IMR-90 (cell line): Measurements from ENCODE around the gene IL23A. TPM values are rescaled to one million over a fixed set of nuclear protein-coding genes. Genes with fewer than 3 reads are reported as not detected.
A peak's percentile ranks its signal among the peaks of the same experiment; 100 is the strongest.

Experiments
- ATAC-seq: fragments of 200-7000 bp; cut with Tn5 transposase; 2 replicates; pipeline ENCODE4 v1.9.1; 2020; ENCODE audit warnings: low read depth, mild to moderate bottlenecking, moderate library complexity
- BruUV-seq: library from RNA; stranded (reverse); fragments of 400-500 nt; replicated peaks from 2 replicates; lab custom pipeline; 2021; lab: Mats Ljungman, UMichigan
- CTCF ChIA-PET: fragments of 300-600 bp; formaldehyde crosslinking; extraction: SDS; loops from one replicate; lab custom pipeline; 2021; ENCODE audit warnings: antibody characterized with exemption; lab: Yijun Ruan, JAX
- POLR2A ChIA-PET: fragments of 300-600 bp; sonication (Branson Sonifier 250); formaldehyde crosslinking; loops from one replicate; lab custom pipeline; 2022; ENCODE audit warnings: antibody characterized with exemption; ENCODE audit not compliant: unreplicated experiment; lab: Charles Lee
- DNase-seq: peaks from one replicate; pipeline ENCODE4 v3.0.0; 2013
- H2AFZ ChIP-seq: replicated peaks from 2 replicates; pipeline ENCODE3; 2013; ENCODE audit warnings: low read length, mild to moderate bottlenecking; ENCODE audit not compliant: poor library complexity
- H2AK5ac ChIP-seq: 2 replicates; pipeline ENCODE4 v1.6.1; 2013; ENCODE audit warnings: low read depth, low read length, inconsistent platforms
- H2AK9ac ChIP-seq: replicated peaks from 2 replicates; pipeline ENCODE3; 2013; ENCODE audit warnings: mild to moderate bottlenecking, low read depth, low read length, moderate library complexity; ENCODE audit not compliant: poor library complexity
- H2BK120ac ChIP-seq: 2 replicates; pipeline ENCODE4 v1.6.1; 2013; ENCODE audit warnings: low read depth, low read length, inconsistent platforms
- H2BK15ac ChIP-seq: 3 replicates; pipeline ENCODE4 v1.6.1; 2013; ENCODE audit warnings: low read depth, low read length, inconsistent platforms
- H2BK20ac ChIP-seq: 2 replicates; pipeline ENCODE4 v1.6.1; 2013; ENCODE audit warnings: low read depth, mild to moderate bottlenecking, inconsistent platforms, low read length, moderate library complexity
- H2BK5ac ChIP-seq: 2 replicates; pipeline ENCODE4 v1.6.1; 2013; ENCODE audit warnings: mild to moderate bottlenecking, low read depth, low read length, inconsistent platforms; ENCODE audit not compliant: poor library complexity, severe bottlenecking
- H3K14ac ChIP-seq: replicated peaks from 2 replicates; pipeline ENCODE4 v1.6.1; 2013; ENCODE audit warnings: low read depth, low read length, inconsistent platforms
- H3K18ac ChIP-seq: 2 replicates; pipeline ENCODE4 v1.6.1; 2013; ENCODE audit warnings: low read depth, low read length, control low read depth
- H3K23ac ChIP-seq: 2 replicates; pipeline ENCODE4 v1.6.1; 2013; ENCODE audit warnings: low read depth, low read length, inconsistent platforms
- H3K27ac ChIP-seq: 2 replicates; pipeline ENCODE4 v1.5.1; 2013; ENCODE audit warnings: mild to moderate bottlenecking, control low read depth, low read length; ENCODE audit not compliant: insufficient read depth
- H3K27me3 ChIP-seq: 2 replicates; pipeline ENCODE4 v1.6.1; 2013; ENCODE audit warnings: low read length; ENCODE audit not compliant: control insufficient read depth, insufficient read depth
- H3K36me3 ChIP-seq: 2 replicates; pipeline ENCODE4 v1.6.1; 2013; ENCODE audit warnings: low read length, mixed read lengths; ENCODE audit not compliant: control insufficient read depth, insufficient read depth
- H3K4ac ChIP-seq: 2 replicates; pipeline ENCODE4 v1.6.1; 2013; ENCODE audit warnings: low read depth, low read length, inconsistent platforms
- H3K4me1 ChIP-seq: 2 replicates; pipeline ENCODE4 v1.6.1; 2013; ENCODE audit warnings: low read length, mixed read lengths; ENCODE audit not compliant: control insufficient read depth, insufficient read depth
- H3K4me2 ChIP-seq: 2 replicates; pipeline ENCODE4 v1.6.1; 2013; ENCODE audit warnings: low read depth, mild to moderate bottlenecking, control low read depth, low read length, moderate library complexity
- H3K4me3 ChIP-seq: 2 replicates; pipeline ENCODE4 v1.5.1; 2013; ENCODE audit warnings: low read depth, mild to moderate bottlenecking, control low read depth, low read length, moderate library complexity; ENCODE audit not compliant: insufficient read depth
- H3K56ac ChIP-seq: 2 replicates; pipeline ENCODE4 v1.6.1; 2013; ENCODE audit warnings: low read length, inconsistent platforms; ENCODE audit not compliant: insufficient read depth; ENCODE audit errors: extremely low read depth
- H3K79me1 ChIP-seq, 2 experiments: 2 replicates each; pipeline ENCODE4 v1.6.1; 2013; ENCODE audit warnings: low read length in 2 of 2, inconsistent platforms in 1 of 2, low read depth in 1 of 2
- H3K9ac ChIP-seq: 2 replicates; pipeline ENCODE4 v1.6.1; 2013; ENCODE audit warnings: low read depth, low read length, control low read depth
- H3K9me1 ChIP-seq: 2 replicates; pipeline ENCODE4 v1.6.1; 2013; ENCODE audit warnings: low read length, inconsistent platforms; ENCODE audit not compliant: insufficient read depth
- H3K9me3 ChIP-seq: 2 replicates; pipeline ENCODE4 v1.6.1; 2013; ENCODE audit warnings: low read length; ENCODE audit not compliant: control insufficient read depth, insufficient read depth
- H4K20me1 ChIP-seq: 2 replicates; pipeline ENCODE4 v1.6.1; 2013; ENCODE audit warnings: low read length, inconsistent platforms; ENCODE audit not compliant: insufficient read depth
- H4K5ac ChIP-seq: 2 replicates; pipeline ENCODE4 v1.6.1; 2013; ENCODE audit warnings: mild to moderate bottlenecking, low read depth, low read length, control low read depth
- H4K8ac ChIP-seq, 2 experiments: 2 replicates each; pipeline ENCODE4 v1.6.1; 2013; ENCODE audit warnings: low read depth in 2 of 2, low read length in 2 of 2, control low read depth in 1 of 2, inconsistent platforms in 1 of 2
- H4K91ac ChIP-seq: 2 replicates; pipeline ENCODE4 v1.6.1; 2013; ENCODE audit warnings: low read depth, low read length, inconsistent platforms; ENCODE audit not compliant: insufficient read depth
- BHLHE40 ChIP-seq: fragments of 150-350 bp; IDR thresholded peaks from 2 replicates; pipeline ENCODE4 v1.6.1; 2016; ENCODE audit warnings: mild to moderate bottlenecking, low read depth, low read length
- CEBPB ChIP-seq: IDR thresholded peaks from 2 replicates; pipeline ENCODE4 v1.6.1; 2012; ENCODE audit warnings: low read depth, low read length, improper control_type of control experiment
- CHD1 ChIP-seq: IDR thresholded peaks from 2 replicates; pipeline ENCODE4 v1.6.1; 2012; ENCODE audit warnings: low read depth, low read length, improper control_type of control experiment
- FOS ChIP-seq: fragments of 150-350 bp; IDR thresholded peaks from 2 replicates; pipeline ENCODE4 v1.6.1; 2016; ENCODE audit warnings: low read depth, low read length
- MAFK ChIP-seq: IDR thresholded peaks from 2 replicates; pipeline ENCODE4 v1.6.1; 2012; ENCODE audit warnings: low read depth, low read length, improper control_type of control experiment
- NFE2L2 ChIP-seq: fragments of 150-350 bp; IDR thresholded peaks from 2 replicates; pipeline ENCODE4 v1.6.1; 2016; ENCODE audit warnings: low read depth, mild to moderate bottlenecking, low read length
- POLR2A ChIP-seq: IDR thresholded peaks from 2 replicates; pipeline ENCODE4 v1.6.1; 2012; ENCODE audit warnings: mild to moderate bottlenecking, low read depth, low read length
- RAD21 ChIP-seq: IDR thresholded peaks from 2 replicates; pipeline ENCODE4 v1.6.1; 2012; ENCODE audit warnings: low read length, improper control_type of control experiment
- RCOR1 ChIP-seq: IDR thresholded peaks from 2 replicates; pipeline ENCODE4 v1.6.1; 2012; ENCODE audit warnings: mild to moderate bottlenecking, low read length, improper control_type of control experiment; ENCODE audit not compliant: insufficient replicate concordance
- RFX5 ChIP-seq: IDR thresholded peaks from 2 replicates; pipeline ENCODE4 v1.8.0; 2012; ENCODE audit warnings: low read depth, mild to moderate bottlenecking, low read length, moderate library complexity
- SMC3 ChIP-seq: fragments of 150-350 bp; IDR thresholded peaks from 2 replicates; pipeline ENCODE4 v1.6.1; 2016; ENCODE audit warnings: low read depth, mild to moderate bottlenecking, antibody characterized with exemption, low read length, moderate library complexity
- WGBS, 2 experiments: methylation state at CpG; one replicate each; pipeline versions ENCODE4 v1.1.5 to v1.1.7; 2013; ENCODE audit warnings: missing lambda C conversion rate in 2 of 2; ENCODE audit not compliant: insufficient read length in 1 of 2; ENCODE audit errors: extremely low coverage in 2 of 2; 5-methylcytosine and 5-hydroxymethylcytosine counted together
- dilution Hi-C: fragments of 300-500 bp; cut with HindIII; formaldehyde crosslinking; loops from one replicate; pipeline ENCODE4 v1.14.3; 2018; ENCODE audit warnings: low sequenced_read_pairs; ENCODE audit not compliant: unreplicated experiment
- in situ Hi-C: fragments of 300-500 bp; cut with MboI; formaldehyde crosslinking; loops from 3 replicates; pipeline ENCODE4 v1.14.3; 2019; ENCODE audit warnings: low sequenced_read_pairs, inconsistent platforms, mixed read lengths
- intact Hi-C: fragments of 100-400 bp; cut with micrococcal nuclease; formaldehyde crosslinking; loops from 2 replicates; pipeline ENCODE4 v1.10.0; 2022
- polyA plus RNA-seq, 3 experiments: library from polyadenylated mRNA; depleted of rRNA; stranded (reverse); fragments of >200 nt; gene quantifications; 2 replicates each; pipeline ENCODE4 v1.2.3, GENCODE V29; 2012; ENCODE audit warnings: low replicate concordance in 1 of 3
- total RNA-seq: library from RNA; depleted of rRNA; stranded (reverse); fragments of >200 nt; gene quantifications from 2 replicates; pipeline ENCODE4 v1.2.3, GENCODE V29; 2012

The IL23A gene
- total and polyA plus RNA-seq, 2 of the 4 experiments (the other 2 are of a cell fraction): 0.55 TPM; not detected in 1

DNA sequence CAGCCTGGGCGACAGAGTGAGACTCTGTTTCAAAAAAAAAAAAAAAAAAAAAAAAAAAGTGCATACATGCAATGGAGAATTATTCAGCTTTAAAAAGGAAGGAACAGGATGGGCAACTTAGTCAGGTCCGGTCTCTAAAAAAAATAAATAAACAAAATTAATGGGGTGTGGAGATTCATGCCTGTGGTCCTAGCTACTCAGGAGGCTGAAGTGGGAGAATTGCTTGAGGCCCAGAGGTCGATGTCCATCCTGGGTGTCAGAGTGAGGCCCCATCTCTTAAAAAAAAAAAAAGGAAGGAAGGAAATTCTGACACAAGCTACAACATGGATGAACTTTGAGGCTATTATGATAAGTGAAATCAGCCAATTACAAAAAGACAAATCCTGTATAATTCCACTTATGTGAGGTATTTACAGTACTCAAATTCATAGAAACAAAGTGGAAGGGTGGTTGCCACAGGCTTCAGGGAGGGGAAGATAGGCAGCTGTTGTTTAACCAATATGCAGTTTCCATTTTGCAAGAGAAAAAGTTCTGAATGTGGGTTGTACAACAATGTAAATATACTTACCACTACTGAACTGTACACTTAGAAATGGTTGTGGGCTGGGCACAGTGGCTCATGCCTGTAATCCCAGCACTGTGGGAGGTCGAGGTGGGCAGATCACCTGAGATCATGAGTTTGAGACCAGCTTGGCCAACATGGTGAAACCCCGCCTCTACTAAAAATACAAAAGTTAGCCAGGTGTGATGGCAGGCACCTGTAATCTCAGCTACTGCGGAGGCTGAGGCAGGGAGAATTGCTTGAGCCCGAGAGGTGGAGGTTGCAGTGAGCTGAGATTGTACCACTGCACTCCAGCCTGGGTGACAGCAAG lies 36.3 kb downstream of the IL23A start:
- in situ Hi-C loops: no loop called here
- DNase-seq (peak; percentile 9), ATAC-seq (no peak; the same call in 1 of the 2 replicates)
- ChIA-PET CTCF (interaction anchor here (0.6 kb wide), 2 partner anchors 12 to 25 kb away, joined by 5 to 6 read pairs; no protein-coding TSS in a partner anchor), POLR2A (no interaction called here)
- BruUV-seq: no TSS peak
- no peak overlapping the region for H3K56ac ChIP-seq
- no peak overlapping the region for H3K4me3 ChIP-seq
- dilution Hi-C loops: no loop called here
- no peak overlapping the region for H3K4ac ChIP-seq
- TF ChIP-seq POLR2A (no peak), RCOR1 (no peak), CEBPB (no peak), RAD21 (no peak), NFE2L2 (no peak), MAFK (no peak), RFX5 (no peak), SMC3 (no peak), FOS (no peak), BHLHE40 (no peak), CHD1 (no peak)
- H2BK20ac ChIP-seq: no peak overlapping the region
- H3K36me3 ChIP-seq: no peaks in the 10 kb centered on the region
- no peak overlapping the region for H3K4me2 ChIP-seq
- H2AK9ac ChIP-seq: no peak overlapping the region
- H2BK120ac ChIP-seq: no peak overlapping the region
- no peak overlapping the region for H3K27ac ChIP-seq
- no peak overlapping the region for H3K23ac ChIP-seq
- no peak overlapping the region for H4K8ac ChIP-seq
- no peaks in the 10 kb centered on the region for H3K4me1 ChIP-seq
- H3K27me3 ChIP-seq: no peaks in the 10 kb centered on the region; the same call in 1 of the 2 replicates
- no peak overlapping the region for H2AFZ ChIP-seq
- no peak overlapping the region for H2BK5ac ChIP-seq
- H3K9me1 ChIP-seq: no peaks in the 10 kb centered on the region
- 83% methylated on average over 1 of the region's 7 CpGs; no CpG with 5 or more reads in 1 of the 2 experiments for WGBS, 2 experiments
- intact Hi-C loops: loop anchor here (5.0 kb wide), 1 partner anchor 87 kb away; no protein-coding TSS in a partner anchor
- no peak overlapping the region for H3K18ac ChIP-seq
- no peaks in the 10 kb centered on the region for H3K9me3 ChIP-seq
- H2AK5ac ChIP-seq: no peak overlapping the region
- H3K79me1 ChIP-seq: no peaks in the 10 kb centered on the region
- no peak overlapping the region for H2BK15ac ChIP-seq
- H3K14ac ChIP-seq: no peak overlapping the region
- H3K9ac ChIP-seq: no peak overlapping the region
- H4K20me1 ChIP-seq: no peaks in the 10 kb centered on the region
- H4K91ac ChIP-seq: no peak overlapping the region
- no peak overlapping the region for H4K5ac ChIP-seq
